IPS-20b (cell line): ENCODE results near the gene SLC25A46.
A peak's percentile ranks its signal among the peaks of the same experiment; 100 is the strongest.
"Not testable (repeated sequence)": the region's sequence is repeated elsewhere in the genome, so short reads cannot be mapped to it uniquely, and the experiment has no call there.

Experiments used
- H3K27ac ChIP-seq: one replicate; pipeline ENCODE4 v1.5.1; 2013; ENCODE audit warnings: low read length
- H3K27me3 ChIP-seq: 2 replicates; pipeline ENCODE4 v1.6.1; 2013; ENCODE audit warnings: mild to moderate bottlenecking, low read length, inconsistent platforms; ENCODE audit not compliant: insufficient read depth
- H3K36me3 ChIP-seq: 2 replicates; pipeline ENCODE4 v1.6.1; 2013; ENCODE audit warnings: low read depth, mild to moderate bottlenecking, inconsistent platforms, low read length, moderate library complexity; ENCODE audit not compliant: insufficient read depth
- H3K4me1 ChIP-seq: 2 replicates; pipeline ENCODE4 v1.6.1; 2013; ENCODE audit warnings: mild to moderate bottlenecking, control low read depth, inconsistent platforms, low read length, moderate library complexity; ENCODE audit not compliant: insufficient read depth
- H3K4me3 ChIP-seq: 2 replicates; pipeline ENCODE4 v1.5.1; 2013; ENCODE audit warnings: mild to moderate bottlenecking, low read length, inconsistent platforms
- H3K9ac ChIP-seq: 2 replicates; pipeline ENCODE4 v1.6.1; 2013; ENCODE audit warnings: low read depth, mild to moderate bottlenecking, inconsistent platforms, low read length, moderate library complexity
- H3K9me3 ChIP-seq: 2 replicates; pipeline ENCODE4 v1.6.1; 2013; ENCODE audit warnings: mild to moderate bottlenecking, low read depth, low read length, inconsistent platforms; ENCODE audit not compliant: insufficient read depth

SLC25A46 gene

DNA sequence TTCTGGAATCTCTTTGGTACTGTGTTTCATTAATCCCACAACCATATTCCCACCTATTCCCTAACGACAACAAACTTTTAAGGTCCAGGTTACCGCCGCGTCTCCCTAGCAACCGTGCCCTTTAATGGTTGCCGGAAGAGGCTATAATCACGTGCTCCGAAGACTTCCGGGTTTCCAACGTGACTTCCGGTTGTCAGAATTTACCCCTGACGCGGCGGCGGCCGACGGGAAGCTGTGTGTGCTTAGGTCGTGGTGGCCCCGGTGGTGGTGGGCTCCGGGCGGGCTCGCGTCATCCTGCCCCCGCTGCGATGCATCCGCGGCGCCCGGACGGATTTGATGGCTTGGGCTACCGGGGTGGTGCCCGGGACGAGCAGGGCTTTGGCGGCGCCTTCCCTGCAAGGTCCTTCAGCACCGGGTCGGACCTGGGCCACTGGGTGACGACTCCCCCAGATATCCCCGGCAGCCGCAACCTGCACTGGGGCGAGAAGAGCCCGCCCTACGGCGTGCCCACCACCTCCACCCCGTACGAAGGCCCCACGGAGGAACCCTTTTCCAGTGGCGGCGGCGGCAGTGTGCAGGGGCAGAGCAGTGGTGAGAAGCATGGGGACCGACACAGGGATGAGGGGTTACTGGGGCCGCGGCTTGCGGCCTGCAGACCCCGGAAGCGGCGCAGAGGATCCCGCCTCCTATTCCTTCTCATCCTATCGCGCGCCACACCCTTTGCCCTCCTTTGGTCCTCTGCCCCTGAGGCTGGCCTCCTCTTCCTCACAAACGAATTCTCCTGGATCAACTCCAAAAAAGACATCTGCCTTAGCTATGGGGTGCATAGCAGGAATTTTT lies at the start of gene SLC25A46:
SLC25A46 (plus strand) TSS at position 196 of the 840 bp plus-strand sequence; CDS start at position 309, 113 bp downstream.
- H3K27me3 ChIP-seq = 0 out of 2 replicates have a peak, but pooled peaks cover 4% of the 10 kb centered on the region
- H3K4me1 ChIP-seq = no peaks in the 10 kb centered on the region
- H3K9ac ChIP-seq = peak within 1 kb of the TSS; percentile 63; the same call in 1 of the 2 replicates
- no peak within 1 kb of the TSS for H3K27ac ChIP-seq
- H3K4me3 ChIP-seq = peak within 1 kb of the TSS; percentile 83
- no peaks in the 10 kb centered on the region for H3K36me3 ChIP-seq
- no peaks in the 10 kb centered on the region for H3K9me3 ChIP-seq

DNA sequence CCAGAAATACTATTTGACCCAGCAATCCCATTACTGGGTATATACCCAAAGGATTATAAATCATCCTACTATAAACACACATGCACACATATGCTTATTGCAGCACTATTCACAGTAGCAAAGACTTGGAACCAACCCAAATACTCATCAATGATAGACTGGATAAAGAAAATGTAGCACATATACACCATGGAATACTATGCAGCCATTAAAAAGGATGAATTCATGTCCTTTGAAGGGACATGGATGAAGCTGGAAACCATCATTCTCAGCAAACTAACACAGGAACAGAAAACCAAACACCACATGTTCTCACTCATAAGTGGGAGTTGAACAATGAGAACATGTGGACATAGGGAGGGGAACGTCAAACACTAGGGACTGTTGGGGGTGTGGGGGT lies 48.2 kb upstream of the SLC25A46 start:
- H3K9me3 ChIP-seq, H3K4me1 ChIP-seq, H3K4me3 ChIP-seq, H3K9ac ChIP-seq, H3K27ac ChIP-seq, H3K27me3 ChIP-seq, H3K36me3 ChIP-seq: not testable (repeated sequence)

DNA sequence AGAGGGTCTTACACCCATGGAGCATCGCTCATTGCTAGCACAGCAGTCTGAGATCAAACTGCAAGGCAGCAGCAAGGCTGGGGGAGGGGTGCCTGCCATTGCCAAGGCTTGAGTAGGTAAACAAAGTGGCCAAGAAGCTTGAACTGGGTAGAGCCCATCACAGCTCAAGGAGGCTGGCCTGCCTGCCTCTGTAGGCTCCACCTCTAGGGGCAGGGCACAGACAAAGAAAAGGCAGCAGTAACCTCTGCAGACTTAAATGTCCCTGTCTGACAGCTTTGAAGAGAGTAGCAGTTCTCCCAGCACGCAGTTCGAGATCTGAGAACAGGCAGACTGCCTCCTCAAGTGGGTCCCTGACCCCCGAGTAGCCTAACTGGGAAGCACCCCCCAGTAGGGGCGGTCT lies 46.1 kb upstream of the SLC25A46 start:
- H3K4me1 ChIP-seq, H3K36me3 ChIP-seq, H3K27me3 ChIP-seq, H3K9ac ChIP-seq, H3K4me3 ChIP-seq, H3K9me3 ChIP-seq, H3K27ac ChIP-seq: not testable (repeated sequence)

DNA sequence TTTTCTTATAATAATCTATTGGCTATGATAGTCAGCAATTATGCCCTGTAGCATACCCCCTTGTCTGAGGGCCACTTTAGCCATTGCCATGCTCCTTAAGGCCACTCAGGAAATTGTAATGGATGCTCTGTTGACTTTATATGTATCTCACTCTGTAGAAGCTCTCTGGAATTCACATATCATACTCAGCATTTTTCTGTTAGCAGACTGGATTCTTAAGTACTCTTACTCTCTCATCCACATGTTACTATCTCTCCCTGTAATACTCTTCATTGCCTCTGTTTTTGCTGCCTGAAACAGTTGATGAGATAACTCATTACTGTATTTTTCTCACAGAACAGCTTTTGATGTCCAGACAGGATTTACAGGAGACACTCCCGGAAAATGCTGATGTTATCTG lies 36.5 kb upstream of the SLC25A46 start:
- no peaks in the 10 kb centered on the region for H3K27me3 ChIP-seq
- no peak overlapping the region for H3K4me3 ChIP-seq
- no peak overlapping the region for H3K27ac ChIP-seq
- H3K9ac ChIP-seq = no peak overlapping the region
- H3K36me3 ChIP-seq = no peaks in the 10 kb centered on the region
- H3K4me1 ChIP-seq = no peaks in the 10 kb centered on the region
- H3K9me3 ChIP-seq = no peaks in the 10 kb centered on the region

DNA sequence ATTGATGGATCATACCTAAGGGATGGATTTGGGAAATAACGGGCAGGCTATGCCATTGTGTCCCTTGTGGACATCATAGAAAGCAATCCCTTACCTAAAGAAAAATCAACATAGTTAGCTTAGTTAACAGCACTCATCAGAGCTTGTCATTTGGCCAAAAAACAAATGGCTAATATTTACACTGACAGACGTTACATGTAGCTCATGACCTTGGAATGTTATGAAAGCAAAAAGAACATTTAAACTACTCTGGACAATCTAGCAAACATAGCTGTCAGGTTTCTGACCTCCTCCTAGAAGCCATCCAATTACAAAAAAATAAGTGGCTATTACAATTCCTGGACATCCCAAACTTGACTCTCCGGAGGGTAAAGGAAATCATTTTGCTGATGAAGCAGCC lies 36.1 kb upstream of the SLC25A46 start:
- H3K4me1 ChIP-seq = no peaks in the 10 kb centered on the region
- H3K36me3 ChIP-seq = no peaks in the 10 kb centered on the region
- H3K9me3 ChIP-seq = no peaks in the 10 kb centered on the region

DNA sequence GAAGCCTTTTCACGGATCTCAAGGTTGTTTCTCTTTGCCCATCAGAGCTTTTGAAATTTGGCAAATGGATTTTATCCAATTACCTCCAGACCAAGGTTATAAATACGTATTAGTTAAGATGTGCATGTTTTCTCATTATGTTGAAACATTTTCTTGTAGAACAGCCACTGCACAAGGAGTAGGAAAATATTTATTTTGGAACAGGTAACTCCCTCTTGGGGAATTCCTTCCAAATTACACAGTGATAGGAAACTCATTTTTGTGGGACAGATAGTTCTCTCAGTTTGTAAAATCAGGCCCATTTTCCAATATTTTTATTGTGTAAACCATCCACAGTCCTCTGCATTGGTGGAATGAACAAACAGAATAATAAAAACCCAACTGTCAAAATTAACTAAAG lies 35.3 kb upstream of the SLC25A46 start:
- Histone ChIP-seq H3K4me3 (no peak overlapping the region), H3K9ac (no peak overlapping the region), H3K27me3 (no peaks in the 10 kb centered on the region), H3K9me3 (no peaks in the 10 kb centered on the region), H3K4me1 (no peaks in the 10 kb centered on the region), H3K36me3 (no peaks in the 10 kb centered on the region), H3K27ac (no peak overlapping the region)

More for the DNA sequence above, 36.1 kb upstream of the SLC25A46 start:
- no peak overlapping the region for H3K27ac ChIP-seq
- no peak overlapping the region for H3K4me3 ChIP-seq
- H3K9ac ChIP-seq = no peak overlapping the region
- H3K27me3 ChIP-seq = no peaks in the 10 kb centered on the region

DNA sequence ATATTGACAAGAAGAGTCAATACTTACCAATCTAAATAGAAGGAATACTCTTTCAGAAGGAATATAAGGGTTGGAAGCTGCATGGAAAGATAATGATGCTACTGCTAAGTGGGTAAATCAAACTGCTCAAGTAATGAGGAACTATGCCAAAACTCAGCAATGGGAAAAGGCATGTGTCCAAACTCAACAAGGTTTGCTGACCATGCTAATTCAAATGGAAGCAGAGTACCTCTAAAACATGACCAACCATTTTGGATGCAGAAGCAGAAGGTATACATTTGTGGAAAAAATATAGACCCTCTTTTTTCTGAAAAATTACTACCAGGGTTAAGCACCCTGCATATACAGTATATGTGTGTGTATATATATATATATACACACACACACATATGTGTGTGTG lies 33.5 kb upstream of the SLC25A46 start:
- no peaks in the 10 kb centered on the region for H3K36me3 ChIP-seq
- no peaks in the 10 kb centered on the region for H3K4me1 ChIP-seq
- H3K4me3 ChIP-seq = no peak overlapping the region
- no peaks in the 10 kb centered on the region for H3K9me3 ChIP-seq
- no peak overlapping the region for H3K9ac ChIP-seq
- no peak overlapping the region for H3K27ac ChIP-seq
- H3K27me3 ChIP-seq = no peaks in the 10 kb centered on the region

DNA sequence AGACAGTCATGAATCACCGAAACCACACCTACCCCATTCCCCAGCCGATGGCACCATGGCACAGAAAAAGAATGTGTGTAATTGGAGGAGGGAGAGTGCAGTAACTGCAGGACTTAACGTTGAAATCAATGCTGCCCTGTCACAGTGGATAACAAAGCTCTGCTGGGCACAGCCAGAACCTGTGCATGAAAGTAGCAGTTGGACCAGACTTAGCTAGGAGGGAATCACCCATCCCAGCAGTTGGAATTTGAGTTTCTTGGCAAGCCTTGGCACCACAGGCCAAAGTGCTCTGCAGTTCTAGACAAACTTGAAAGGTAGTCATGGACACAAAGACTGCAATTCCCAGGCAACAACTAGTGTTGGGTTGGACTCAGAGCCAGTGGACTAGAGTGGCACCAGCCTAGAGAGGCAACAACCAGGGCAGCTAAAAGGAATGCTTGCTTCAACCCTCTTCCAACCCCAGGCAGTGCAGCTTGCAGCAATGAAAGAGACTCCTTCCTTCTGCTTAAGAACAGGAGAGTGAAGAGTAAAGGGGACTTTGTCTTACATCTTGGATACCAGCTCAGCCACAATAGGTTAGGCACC lies 31.5 kb upstream of the SLC25A46 start:
- no peak overlapping the region for H3K4me3 ChIP-seq
- no peak overlapping the region for H3K9ac ChIP-seq
- no peaks in the 10 kb centered on the region for H3K9me3 ChIP-seq
- H3K27ac ChIP-seq = no peak overlapping the region
- H3K4me1 ChIP-seq = no peaks in the 10 kb centered on the region
- no peaks in the 10 kb centered on the region for H3K27me3 ChIP-seq
- no peaks in the 10 kb centered on the region for H3K36me3 ChIP-seq

DNA sequence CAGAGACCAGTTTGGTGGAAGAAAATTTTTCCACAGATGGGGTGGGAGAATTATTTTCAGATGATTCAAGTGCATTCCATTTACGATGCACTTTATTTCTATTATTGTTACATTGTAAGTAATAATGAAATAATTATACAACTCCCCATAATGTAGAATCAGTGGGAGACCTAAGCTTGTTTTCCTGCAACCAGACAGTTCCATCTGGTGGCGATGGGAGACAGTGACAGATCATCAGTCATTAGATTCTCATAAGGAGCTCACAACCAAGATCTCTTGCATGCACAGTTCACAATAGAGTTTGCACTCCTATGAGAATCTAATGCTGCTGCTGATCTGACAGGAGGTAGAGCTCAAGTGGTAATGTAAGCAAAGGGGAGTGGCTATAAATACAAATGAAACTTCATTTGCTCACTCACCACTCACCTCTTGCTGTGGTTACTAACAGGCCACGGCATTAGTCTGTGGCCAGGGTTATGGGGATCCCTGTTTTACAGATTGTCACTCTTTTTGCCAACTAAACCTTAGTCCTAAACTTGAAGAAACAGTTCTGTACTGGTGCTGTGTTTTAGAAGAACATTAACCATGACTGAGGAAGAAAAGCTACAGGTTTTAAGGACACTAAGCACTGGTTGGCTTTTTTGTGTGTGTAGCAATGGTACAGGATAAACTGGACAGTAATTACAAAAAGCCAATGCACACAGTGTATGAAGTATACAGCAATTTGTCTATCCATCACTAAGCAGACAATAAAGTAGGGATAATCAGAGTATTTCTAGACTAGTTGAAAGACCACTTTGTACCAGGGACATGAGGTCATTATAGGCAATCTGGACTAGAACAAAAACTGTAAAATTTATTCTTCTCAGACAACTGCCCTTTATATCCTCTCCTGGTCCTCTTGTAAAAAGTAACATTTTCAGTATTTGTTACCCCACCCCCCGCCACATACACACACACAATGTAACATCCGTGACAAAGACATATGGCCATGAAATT lies 22.3 kb upstream of the SLC25A46 start:
- no peaks in the 10 kb centered on the region for H3K9me3 ChIP-seq
- H3K36me3 ChIP-seq = no peaks in the 10 kb centered on the region
- H3K27me3 ChIP-seq = no peaks in the 10 kb centered on the region
- no peaks in the 10 kb centered on the region for H3K4me1 ChIP-seq
- H3K9ac ChIP-seq = no peak overlapping the region
- H3K4me3 ChIP-seq = no peak overlapping the region
- no peak overlapping the region for H3K27ac ChIP-seq

DNA sequence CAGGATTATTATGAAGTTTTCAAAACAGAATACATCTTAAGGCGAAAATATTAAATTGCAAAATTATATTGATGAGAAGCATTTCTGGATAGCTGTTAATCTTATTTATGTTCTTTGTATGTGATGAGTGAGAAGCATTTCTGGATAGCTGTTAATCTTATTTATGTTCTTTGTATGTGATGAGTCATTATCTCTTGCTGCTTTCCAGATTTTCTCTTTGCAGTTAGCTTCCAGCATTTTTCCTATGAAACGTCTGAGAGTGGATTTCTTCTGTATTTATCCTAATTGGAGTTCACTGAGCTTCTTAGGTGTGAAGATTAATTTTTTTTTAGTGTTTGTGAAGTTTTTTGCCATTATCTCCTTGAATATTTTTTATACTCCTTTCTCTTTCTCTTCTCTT lies 20.5 kb upstream of the SLC25A46 start:
- Histone ChIP-seq H3K36me3 (no peaks in the 10 kb centered on the region), H3K4me1 (no peaks in the 10 kb centered on the region), H3K9ac (no peak overlapping the region), H3K27ac (no peak overlapping the region), H3K9me3 (no peaks in the 10 kb centered on the region), H3K4me3 (no peak overlapping the region), H3K27me3 (no peaks in the 10 kb centered on the region)

DNA sequence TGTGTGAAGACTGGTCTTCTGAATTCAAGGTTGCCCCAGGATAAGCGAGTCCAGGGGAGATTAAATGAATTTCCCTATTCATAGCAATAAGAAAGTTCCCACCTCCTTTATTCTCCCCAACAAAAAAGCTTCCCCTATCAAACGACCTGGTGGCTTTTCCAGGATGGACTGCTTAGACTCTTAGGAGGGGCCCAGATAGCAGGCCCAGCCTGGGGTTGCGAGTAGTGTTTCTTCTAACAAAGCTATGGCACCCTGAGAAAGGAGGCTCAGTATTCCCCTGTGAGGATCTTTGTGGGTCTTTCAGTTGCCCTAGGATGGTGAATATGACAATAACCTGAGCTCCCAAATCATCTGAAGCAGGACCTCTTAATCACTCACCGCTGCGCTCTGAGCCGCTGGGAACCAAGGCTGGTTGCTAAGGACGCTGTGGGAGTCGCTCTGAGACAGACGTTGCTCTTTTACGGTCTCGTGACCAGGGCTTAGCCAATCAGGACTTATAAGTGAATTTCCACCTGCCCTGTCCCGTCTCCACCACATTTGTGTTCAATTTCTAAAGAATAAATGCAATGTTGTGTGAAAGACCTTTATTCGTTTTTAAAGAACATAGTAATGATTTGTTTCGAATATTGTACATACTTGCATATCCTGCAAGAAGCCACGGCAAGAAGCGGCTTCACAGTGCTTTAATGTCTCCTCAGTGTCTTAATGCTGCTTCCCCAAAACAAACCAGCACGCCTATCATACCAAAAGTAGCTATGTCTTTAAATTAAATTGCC lies 12.4 kb upstream of the SLC25A46 start, which contains the start of gene TMEM232:
TMEM232 (minus strand) TSS at position 423 of the 776 bp plus-strand sequence. CDS start 59,319 bp downstream, outside the sequence.
- H3K27ac ChIP-seq = no peak within 1 kb of the TSS
- H3K27me3 ChIP-seq = no peaks in the 10 kb centered on the region
- H3K36me3 ChIP-seq = no peaks in the 10 kb centered on the region
- H3K9me3 ChIP-seq = no peaks in the 10 kb centered on the region
- peak within 1 kb of the TSS; percentile 59; the same call in 1 of the 2 replicates for H3K9ac ChIP-seq
- H3K4me1 ChIP-seq = no peaks in the 10 kb centered on the region
- H3K4me3 ChIP-seq = peak within 1 kb of the TSS; percentile 76
